Measurements from ENCODE around the gene ABAT.
"Not testable (repeated sequence)": the region's sequence is repeated elsewhere in the genome, so short reads cannot be mapped to it uniquely, and the experiment has no call there.

ABAT gene

DNA sequence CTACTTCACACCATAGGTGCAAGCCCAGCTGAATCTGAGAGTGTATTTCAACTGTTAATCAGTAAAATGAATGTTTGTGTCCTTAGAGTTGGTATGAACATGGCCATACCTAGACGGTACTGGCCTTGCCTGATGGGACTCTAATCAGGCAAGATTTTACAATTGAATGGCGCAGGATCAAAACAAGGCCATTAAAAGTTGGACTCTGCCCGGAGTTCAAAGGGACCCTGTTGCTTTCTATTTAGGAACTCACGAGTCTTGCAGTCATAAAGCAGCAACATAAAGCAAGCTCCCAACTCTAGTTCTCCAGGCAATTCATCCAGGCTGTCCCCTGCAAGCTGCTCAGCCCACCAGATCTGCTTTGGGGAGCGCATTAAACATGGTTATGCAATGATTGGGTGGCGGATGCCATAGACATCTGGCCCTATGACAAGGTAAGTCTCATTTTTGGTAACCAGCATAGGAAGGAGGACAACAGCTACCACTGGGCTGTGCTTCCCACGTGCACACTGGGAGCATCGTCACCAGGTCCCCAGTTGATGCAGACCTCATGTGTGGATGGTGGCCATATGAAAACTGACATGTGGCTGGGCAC is 114.3 kb downstream of the ABAT start:
- no peak for DNase-seq

DNA sequence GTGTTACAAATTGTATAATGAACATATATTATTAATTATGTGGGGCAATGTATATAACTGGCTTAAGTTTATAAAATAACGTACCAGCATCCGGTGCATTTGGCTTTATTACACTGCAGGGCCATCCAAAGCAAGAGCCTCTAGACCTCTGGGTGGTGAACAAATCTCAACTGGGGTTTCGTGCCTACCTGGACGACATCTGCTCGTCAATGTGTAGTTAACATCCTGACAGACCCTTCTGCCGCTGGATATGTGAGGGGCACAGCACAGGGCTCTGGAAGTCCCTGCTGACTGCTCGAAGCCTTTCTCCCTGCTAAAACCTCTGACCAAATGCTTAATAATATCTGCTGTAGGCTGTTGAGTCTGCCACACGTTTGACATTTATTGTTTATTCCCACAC is 120.7 kb downstream of the ABAT start:
- DNase-seq: no peak

DNA sequence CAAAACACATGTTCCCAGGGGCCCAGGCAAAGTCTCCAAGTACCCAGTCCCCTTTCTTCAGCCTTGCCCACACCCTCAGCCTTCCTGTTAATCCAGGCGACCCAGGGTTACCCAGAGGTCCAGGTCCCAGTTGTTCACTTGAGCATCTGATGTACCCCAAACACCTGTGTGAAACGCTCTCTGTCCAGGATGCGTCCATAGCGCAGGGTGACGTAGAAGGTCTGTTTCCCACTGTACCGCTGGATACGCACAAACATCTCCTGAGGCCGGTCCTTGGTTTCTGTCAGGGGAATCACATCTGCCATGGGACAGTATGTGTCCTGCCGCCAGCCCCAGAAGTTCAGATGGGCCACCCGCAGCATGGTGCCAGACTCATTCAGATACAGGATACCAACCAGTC is 121.4 kb downstream of the ABAT start:
- no peak for DNase-seq

DNA sequence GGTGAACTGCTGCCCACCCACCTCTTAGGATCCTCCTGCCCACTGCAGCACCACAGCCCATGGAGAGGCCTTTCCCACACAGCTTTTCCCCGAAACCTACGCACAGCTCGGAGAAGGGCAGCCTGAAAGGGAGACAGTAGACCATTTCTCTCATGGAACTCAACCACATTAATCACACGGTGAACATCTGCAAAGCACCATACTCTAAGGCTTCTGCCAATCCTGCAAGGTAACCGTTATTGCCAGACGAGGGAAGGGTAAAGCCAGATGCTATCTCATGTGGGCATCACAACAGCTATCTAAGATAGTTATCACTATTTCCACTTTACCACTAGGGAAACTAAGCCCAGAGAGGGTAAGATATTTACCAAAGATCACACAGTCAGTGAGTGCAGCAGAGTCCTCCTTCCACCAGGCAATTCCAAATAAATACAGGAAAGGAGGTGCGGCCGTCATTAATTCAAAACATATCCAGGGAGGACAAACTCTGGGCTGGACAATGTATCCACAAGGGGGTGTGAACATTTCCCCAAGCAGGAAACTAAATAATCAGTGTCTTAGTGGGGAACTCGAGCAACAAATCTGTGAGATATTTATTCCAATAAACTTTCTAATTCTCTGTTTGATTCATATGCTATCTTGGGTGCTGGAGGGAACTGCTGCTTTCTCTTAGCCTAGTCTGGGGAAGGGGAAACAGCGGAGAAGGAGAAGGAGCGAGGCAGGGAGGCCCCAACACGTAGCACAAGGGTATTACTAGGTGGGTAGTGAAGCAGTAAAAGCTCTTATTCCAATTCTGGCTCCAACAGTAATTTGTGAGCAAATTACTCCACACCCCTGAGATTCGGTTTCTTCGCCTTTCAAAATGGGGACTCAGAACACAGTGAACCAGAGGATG is 122.3 kb downstream of the ABAT start:
- no peak for DNase-seq

DNA sequence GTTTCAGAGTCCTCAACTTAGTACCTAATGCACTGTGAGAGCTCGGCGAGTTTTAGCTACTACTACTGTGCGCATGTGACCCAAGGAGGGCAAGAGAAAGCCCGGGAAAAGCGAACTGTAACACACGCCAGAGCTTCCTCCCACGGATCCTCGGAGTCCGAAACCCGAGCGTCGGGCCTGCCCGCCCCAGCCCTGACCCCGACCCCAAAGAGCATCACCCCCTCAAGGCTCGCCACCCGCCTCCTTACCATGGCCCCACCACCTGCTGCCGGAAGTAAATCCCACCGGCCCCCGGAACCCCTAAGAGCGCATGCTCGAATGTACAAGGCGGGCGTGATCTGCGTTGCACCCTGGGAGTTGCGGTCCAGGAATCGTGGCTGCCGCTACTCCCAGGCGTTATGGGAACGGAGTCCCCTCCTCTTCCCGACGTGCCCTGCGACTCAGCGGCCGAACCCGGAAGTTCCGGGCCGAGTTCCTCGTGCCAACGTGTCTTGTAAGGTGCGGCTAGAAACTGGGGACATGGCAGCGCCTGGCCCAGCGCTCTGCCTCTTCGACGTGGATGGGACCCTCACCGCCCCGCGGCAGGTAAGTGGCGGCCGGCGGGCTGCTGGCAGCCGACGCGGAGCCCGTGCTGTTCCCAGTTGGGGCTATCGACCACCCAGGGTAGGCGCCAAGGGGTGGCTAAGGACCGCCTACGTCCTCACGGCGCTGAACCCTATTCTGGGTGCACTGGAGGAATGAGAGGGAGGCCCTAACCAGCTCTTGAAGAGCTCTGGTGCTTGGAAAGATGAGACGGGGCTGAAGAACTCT is 123.2 kb downstream of the ABAT start, which contains the start of the genes PMM2 and TMEM186:
TSS of gene PMM2 (plus strand) at position 476 of the 810 bp plus-strand sequence. CDS start at position 520, 44 bp downstream.
TSS of gene TMEM186 (minus strand) at position 276 of the 810 bp plus-strand sequence. CDS start at position 251, 25 bp downstream.
- peak; percentile 93 for DNase-seq

DNA sequence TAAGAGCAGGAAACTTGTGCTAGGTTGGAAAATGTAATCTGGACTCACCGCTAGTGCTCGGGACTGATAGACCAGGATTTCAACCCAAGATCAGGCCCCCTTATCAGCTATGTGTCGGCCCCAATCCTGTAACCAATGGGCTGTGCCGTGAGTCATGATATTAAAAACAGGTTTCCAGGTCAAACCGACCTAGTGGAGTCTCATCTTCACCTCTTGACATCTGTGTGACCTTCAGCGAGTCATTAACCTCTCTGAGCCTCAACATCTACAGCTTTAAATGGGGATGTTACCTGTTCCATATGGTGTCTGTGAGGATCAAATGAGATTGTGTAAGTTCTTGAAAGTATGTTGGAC is 123.7 kb downstream of the ABAT start:
- DNase-seq: no peak

DNA sequence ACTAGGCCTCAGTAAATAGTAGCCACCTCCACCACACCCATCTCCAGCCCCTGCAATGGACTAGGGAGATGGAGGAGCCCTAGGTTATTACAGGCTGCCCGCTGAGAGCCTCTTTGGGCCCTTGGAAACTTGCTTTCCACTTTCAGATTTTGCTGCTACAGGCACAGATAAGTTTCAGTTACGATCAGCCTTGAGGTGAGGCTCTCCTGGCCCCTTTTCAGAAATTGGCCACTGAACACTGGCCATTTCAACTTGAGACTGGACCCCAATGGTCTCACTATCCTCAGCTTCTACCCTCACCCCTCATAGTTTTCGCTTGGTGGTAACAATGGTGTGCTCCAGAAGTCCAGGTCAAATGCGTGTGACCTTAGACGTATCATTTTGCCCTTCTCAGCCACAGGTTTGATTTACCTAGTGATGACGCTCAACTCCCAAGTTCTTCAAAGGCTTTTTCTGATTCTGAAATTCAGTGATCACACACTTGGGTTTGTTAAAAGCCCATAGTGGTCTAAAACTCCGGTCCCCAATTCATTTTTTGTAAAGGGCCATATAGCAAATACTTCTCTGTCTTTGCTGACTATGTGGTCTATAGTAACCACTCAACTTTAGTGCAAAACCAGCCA is 124.2 kb downstream of the ABAT start:
- DNase-seq: no peak

DNA sequence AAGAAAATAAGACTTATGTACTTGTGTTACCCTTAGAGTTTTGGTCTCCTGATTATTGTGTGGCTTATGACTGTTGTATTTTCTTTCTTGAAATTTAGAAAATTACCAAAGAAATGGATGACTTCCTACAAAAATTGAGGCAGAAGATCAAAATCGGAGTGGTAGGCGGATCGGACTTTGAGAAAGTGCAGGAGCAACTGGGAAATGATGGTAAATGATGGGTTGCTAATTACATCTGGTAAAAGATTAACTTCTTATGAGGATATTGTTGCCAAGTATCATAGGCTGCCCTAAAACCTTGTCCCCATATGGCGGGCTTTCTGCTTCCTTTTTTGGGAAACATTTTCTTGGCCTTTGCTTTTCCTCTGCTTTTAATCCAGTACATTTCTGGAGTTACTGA is 127.3 kb downstream of the ABAT start:
- DNase-seq: no peak

DNA sequence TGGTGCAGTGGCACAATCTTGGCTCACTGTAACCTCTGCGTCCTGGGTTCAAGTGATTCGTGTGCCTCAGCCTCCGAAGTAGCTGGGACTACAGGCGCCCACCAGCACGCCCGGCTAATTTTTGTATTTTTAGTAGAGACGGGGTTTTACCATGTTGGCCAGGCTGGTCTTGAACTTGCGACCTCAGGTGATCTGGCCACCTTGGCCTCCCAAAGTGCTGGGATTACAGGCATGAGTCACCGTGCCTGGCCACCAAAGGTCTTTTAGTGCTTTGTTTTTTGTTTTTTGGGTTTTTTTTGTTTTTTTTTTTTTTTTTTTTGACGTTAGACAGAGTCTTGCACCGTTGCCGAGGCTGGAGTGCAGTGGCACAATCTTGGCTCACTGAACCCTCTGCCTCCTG is 129.3 kb downstream of the ABAT start:
- not testable (repeated sequence) for DNase-seq

DNA sequence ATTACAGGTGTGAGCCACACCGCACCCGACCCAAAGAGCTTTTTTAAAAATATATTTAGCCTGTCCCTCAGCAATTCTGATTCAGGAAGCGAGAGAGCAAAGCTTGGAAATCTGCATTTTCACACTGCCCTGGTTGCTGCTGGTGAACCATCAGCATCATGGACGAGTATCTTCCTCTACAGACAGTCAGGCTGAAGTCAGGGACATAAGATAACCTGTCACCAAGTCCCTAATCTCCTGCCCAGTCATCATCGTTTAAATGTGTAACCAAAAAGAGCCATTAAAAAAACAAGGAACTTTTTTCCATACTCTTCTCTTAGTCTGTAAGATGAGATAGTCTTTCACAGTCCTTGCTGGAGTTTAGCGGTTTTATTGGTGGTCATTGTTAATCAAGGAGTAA is 129.9 kb downstream of the ABAT start:
- no peak for DNase-seq

DNA sequence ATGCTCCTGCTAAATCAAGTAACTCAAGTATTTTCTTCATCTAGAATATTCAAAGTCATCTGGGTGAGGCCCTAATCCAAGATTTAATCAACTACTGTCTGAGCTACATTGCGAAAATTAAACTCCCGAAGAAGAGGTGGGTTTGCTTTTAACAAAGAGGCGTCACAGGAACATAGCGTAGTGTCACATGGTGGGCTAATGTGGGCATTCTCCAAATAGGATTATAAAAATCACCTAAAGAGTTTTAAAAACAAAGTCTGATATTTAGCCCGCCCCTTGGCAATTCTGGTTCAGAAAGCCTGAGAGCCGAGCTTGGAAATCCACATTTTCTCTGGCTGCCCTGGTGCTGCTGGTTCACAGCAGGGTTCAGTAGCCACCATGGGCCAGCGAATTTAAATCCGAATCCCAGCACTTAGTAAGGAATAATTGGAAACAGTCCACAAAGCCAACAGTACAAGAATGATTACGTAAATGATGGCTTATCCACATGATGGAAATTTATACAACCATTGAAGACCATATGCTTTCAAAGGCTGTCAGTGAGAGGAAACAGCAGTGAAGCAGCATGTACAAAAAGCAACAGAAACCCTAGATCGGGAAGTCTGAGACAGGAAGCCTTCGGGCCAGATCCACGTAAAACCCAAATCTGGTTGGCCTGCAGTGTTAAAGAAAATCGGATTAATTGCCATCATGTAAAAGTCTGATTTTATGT is 132.0 kb downstream of the ABAT start:
- DNase-seq: no peak

DNA sequence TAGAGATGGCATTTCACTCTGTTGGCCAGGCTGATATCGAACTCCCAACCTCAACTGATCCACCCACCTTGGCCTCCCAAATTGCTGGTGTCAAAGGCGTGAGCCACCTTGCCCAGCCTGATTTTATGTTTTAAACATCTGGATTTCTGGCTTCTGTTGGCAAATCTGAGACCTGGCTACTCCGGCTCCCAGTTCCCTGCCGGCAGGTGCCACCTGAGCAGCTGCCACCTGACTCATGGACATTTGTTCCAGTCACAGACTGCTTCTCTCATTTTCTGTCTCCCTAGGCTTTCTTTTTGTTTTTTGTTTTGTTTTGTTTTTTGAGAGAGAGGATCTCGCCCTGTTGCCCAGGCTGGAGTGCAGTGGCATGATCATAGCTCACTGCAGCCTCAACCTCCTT is 132.8 kb downstream of the ABAT start:
- no peak for DNase-seq

DNA sequence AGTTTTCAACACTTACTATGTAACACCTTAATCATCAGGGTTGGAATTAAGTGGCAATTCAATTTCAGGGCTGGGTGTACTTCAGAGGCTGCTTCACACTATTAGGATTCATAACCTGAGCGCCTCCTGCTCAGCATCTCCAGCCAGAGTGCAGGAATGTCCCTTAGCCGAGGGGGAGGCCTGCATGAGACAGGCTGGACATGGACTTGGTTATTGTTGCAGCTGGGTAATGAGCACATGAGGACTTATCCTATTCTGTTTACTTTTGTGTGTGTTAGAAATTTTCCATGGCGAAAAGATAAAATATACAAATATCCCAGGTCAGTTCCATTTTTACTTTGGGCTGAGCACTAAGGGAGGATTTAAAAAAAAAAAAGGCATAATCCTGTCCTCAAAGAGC is 133.6 kb downstream of the ABAT start:
- no peak for DNase-seq

DNA sequence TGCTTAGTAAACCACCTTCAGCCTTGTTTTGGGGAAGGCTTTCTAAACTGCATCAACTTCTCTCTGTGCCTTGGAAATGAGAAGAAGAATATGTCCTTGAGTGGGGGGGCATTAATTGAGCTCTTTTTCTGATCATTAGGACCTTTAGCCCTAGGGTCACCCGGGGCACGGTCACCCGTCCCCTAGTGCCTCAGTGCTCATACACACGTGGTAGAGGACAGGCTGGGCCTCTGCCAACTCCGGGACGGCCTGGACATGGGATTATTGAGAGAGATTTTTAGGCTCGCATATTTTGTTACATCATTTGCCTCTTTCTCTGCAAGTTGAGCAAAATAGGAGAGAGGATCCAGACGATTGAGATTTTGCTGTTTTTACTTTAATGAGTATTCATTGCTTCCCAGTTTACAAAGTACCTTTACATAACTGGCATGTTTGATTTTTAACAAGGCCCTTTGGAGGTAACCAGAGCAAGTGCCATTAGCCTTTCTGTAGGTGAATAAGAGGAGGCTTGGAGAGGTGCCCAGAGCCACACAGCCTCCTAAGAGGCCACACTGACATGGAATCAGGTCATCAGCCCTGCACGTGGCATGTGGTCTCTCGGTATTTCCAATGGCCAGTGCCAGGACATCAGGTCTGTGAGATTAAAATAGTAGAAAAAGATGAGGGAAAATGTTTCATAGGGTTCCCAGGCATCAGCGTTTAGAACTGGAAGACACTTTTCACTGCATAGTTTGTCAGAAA is 134.4 kb downstream of the ABAT start:
- no peak for DNase-seq

DNA sequence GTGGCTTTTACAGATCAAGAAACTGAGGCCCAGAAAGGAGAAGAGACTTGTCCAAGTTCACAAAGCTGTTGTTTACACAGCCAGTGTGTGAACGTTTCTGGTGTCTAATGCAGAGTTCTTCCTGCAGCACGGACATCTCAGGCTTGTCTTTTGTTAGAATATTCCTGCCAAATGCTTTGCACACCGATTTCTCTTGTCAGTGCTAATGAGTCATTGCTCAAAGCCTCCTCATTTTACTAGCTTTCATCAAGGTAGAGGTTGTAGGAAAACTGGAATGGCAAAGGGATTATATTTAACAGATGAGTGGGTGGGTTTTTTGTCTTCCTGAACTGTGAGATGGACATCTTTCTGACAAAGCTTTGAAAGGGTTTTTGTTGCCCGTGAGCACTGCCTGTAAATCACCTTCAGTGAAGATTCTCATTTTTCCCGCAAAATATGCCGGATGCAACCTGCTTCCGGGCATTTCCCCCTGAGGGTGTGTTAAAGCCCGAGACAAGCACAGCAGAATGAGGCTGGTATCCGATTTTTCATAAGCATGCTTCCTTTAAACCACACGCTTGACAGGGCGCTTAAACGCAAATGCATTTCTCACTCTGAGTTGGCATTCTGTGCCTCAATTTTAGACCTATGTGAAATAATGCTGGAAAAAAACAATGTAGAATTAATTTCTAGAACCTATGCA is 137.9 kb downstream of the ABAT start:
- DNase-seq: no peak

DNA sequence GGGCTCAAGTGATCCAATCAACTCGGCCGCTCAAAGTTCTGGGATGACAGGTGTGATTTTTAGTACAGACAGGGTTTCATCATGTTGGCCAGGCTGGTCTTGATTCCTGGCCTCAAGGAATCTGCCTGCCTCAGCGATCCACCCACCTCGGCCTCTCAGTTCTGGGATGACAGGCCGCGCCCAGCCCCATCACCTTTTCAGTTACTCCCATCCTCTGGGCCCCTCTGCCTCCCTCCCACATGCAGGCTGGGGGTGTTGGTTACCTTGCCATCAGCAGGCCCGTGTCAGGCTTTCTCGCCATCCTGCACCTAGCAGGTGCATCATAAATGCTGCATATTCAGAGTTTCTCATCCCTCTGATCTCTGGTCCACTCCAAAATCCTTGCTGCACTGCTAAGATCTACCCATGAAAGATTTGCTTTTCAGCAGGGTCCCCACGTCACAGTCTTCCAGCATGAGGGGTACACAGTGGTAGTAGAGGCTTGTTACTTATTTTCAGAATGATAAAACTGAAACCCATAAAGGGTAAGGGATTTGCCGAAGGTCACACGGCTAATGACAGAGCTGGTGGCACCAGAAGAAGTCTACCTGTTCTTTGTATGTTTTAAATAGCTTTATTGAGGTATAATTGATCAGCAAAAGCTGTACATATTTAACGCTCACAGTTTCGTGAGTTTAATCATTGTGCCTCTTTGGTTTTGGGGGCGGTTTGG is 139.8 kb downstream of the ABAT start:
- DNase-seq: no peak

DNA sequence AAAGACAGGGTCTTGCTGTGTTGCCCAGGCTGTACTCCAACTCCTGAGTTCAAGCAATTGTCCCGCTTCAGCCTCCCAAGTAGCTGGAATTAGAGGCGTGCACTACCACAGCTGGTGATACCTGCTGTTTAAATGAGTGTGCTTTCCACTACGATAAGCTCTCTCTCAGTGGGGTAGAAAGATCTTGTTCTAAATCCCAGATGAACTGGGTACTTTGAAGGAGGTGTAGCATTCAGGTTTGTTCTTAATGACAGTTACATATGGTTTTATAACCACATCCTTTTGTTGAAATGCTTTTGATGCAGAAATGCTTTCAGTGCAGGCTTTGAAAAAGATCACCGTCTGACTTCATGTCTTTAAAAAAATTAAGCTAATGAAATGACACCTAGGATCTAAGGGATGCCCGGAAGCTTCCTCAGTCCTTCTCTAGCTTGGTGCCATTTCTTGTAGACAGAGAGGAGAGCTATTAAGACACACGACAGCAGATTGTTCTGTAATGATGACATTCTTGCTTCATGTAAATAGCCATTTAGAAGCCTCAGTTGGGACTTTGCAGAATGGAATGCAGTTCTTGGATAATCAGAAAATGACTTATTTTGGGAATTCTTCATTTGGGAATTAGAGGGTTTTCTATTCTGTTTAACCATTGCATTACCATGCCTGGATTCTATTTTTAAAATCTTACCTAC is 142.7 kb downstream of the ABAT start:
- DNase-seq: no peak

DNA sequence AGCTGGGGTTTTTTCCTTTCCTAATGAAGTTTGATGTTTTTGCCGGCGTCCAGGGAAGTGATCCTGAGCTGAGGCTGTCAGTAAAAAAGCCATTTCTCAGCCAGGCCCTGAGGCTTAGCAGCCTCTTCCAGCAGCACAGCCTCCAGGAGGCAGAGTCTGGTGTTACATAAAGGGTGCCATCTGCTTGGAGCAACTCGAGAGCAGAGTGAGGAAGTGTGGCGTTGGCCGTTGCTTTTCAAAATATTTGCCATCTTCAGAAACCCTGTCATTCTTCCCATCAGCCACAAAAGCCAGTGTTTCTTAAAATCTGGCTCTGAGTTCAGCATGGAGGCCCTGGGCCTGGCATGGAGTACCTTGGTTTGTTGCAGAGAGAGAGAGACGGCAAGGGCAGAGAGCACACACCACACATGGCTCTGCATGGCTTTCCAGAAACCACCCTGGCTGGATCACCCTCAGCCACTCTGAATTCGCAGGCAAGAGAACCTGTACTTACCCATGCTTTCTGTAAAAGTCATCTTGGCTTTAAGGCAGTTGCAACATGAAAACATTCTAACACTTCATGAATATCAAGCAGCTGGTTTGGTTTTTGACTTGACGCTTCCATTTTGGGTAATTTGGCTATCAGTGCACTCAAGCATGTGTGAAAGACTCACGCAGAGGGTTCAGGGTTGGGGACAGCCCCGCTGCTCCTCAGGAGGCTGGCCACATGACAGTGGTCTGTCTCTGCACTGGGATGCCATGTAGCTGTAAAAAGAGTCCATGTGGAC is 144.3 kb downstream of the ABAT start:
- DNase-seq: no peak
